Activated T-helper 1 cell treated with anti-CD3 and anti-CD28 coated beads, Interleukin-2, amount 50 U/mL, for 16 hours (primary cell): ENCODE data around the gene MAGED1.
"Not testable (repeated sequence)": the region's sequence is repeated elsewhere in the genome, so short reads cannot be mapped to it uniquely, and the experiment has no call there.

Experiments used
- DNase-seq, 2 donors: peaks; one replicate each; pipeline ENCODE4 v3.0.0-alpha.2; 2020; ENCODE audit warnings: low read depth in 1 of 2, low spot score in 1 of 2

MAGED1 gene

DNA sequence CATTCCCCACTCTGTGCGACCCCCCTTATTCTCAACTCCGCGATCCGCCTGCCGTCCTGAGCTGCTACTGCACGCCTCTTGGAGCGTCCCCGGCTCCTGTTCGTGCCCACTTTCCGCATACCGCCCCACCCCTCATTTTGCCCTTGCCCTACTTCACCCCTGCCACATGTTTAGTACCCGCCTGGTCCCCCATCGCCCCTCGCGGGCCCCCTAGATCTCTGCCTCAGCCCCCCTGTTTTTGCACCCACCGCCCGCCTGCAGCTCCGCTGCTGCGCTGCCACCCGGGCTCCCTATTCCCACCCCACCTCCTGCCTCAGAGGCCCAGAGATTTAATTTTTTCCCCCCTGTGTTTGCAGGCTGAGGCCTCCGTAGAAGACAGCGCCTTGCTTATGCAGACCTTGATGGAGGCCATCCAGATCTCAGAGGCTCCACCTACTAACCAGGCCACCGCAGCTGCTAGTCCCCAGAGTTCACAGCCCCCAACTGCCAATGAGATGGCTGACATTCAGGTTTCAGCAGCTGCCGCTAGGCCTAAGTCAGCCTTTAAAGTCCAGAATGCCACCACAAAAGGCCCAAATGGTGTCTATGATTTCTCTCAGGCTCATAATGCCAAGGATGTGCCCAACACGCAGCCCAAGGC lies 1.4 kb downstream of the MAGED1 start:
- DNase-seq: no peak

DNA sequence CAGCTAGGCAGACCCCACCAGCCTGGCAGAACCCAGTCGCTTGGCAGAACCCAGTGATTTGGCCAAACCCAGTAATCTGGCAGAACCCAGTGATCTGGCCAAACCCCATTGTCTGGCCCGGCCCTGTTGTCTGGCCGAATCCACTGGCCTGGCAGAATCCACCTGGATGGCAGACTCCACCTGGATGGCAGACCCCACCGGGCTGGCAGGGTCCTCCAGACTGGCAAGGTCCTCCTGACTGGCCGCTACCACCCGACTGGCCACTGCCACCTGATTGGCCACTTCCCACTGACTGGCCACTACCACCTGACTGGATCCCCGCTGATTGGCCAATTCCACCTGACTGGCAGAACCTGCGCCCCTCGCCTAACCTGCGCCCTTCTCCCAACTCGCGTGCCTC lies 3.2 kb downstream of the MAGED1 start:
- no peak for DNase-seq

DNA sequence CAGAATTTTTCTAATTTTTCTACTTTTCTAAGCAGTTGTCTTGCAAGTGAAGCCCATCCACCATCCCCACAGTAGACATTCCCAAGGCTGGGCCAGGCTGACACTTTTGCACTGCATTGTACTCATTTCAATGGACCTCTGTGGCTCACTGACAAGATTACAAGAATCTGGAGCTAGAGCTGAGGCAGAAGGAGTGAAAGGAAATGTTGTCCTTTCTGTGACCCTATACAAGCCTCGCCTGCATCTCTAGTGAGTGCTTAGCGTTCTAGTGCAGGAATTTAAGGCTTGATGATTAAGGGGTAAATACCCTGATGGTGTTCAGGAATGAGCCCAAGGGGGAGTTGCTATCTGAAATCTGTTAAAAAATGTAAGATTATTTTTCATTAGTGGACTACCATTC lies 6.3 kb downstream of the MAGED1 start:
- no peak for DNase-seq

DNA sequence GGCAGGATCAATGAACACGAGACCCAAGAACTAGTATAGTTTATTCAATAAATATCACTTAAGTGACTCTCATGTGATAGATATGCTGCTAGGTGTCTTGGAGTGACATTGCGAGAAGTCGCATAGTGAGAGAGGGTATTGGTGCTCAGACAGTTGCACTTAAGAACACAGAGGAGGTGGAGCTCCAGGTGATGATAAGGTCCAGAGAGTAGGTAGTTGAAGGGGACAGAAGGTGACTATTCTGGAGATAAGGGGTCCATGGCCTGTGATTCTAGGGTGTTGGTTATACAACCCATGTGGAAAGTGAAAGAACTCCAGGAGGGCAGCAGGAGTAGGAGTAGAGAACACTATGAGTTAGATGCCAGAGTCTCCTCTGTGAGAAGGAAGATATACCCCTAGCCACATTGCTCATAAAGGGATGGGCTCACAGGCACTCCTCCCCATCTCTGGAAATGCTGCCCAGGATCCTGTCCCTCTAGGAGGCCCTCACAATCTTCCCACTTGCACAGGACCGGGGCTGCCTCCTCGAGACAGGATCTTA lies 9.2 kb downstream of the MAGED1 start:
- DNase-seq: no peak

DNA sequence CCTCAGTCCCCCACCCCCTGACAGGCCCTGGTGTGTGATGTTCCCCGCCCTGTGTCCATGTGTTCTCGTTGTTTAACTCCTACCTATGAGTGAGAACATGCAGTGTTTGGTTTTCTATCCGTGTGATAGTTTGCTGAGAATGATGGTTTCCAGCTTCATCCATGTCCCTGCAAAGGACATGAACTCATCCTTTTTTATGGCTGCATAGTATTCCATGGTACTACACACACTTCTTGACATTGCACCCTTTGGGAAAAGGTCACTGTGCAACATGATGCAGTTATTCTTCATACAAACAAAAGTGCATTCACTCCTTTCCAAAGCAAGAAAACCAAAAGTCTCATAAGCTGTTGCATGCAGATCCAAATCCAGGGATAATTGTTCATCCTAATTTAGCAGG lies 11.7 kb downstream of the MAGED1 start:
- not testable (repeated sequence) for DNase-seq

DNA sequence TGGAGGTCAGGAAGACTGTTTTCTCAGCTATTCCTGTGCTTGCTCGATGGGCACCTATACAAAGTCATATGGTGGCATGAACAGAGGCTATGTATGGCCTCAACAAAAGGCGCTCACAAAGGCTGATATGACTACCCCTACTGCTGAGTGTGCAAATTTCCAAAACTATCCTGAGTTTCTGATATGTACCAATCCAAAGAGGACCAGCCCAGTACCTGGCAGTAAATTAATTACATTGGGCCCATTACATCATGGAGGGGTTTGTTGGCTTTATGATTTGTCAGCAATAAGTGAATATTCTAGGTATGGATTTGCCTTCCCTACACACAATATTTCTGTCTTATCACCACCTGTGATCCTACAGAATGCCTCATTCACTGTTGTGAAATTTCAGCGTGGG lies 12.3 kb downstream of the MAGED1 start:
- DNase-seq: no peak

DNA sequence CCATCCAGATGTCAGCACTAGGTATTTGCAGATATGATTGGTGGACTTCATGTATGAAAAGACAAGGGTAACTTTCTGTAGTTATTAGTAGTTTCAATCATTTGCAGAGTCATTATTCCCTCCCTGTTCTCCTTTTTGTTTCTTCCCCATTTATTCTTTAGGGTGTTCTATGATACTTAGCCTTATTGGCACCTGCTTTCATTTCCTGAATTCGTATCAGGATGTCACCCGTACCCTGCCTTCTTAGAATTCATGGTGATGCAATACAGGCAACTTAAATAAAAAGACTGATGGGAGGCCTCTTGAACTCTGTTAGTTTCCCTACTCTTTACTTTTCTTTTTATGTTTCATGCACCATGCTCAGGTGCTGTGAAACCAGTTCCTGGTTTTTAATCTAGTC lies 24.2 kb downstream of the MAGED1 start:
- no peak for DNase-seq

DNA sequence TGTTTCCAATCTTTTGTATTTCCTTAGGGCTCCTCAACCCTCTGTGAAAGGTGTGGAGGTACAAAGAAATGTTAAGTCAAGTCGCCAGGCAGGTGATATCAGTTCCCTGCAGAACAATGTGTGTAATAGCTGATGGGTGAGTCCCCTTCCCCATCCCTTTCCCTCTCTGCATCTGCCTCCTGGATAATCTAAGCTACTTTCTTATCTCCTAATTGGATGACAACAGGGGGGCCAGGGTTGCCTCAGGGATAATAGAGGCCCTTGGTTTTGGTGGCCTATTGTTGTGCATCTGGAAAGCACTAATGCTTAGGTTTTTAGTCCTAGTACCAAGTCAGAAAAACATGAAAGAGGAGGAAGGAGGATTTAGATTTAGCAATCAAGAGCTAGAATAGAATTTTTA lies 29.1 kb downstream of the MAGED1 start:
- DNase-seq: no peak

DNA sequence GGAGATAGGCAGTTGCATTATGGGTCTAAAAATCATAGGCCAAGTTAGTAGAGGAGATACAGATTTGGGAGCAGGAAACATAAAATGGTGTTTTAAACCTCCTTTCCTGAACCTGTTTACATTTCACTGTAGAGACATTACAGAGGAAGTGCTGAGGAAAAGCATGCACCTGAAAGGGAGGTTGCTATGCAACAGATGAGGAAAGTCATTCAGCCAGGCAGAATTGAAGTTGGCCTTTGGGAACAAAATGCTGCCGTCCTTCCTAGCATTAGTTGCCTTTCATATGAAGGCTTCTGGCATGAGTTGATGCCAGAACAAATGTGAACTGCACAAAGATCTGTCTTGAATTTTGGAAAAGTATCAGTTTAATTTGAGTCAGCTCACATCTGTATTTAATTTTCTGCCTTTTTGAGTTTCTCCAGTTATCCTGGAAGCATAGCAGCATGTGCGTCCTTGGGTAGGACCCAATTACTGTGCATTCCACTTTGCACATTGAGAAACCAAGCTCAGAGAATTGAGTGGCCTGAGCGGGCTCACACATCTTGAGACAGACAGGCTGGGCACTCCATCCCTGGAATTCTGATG lies 38.2 kb downstream of the MAGED1 start:
- DNase-seq: no peak
